Spleen (tissue), 13 donors: ENCODE measurements around the gene HSPB2. TPM values are rescaled to one million over a fixed set of nuclear protein-coding genes. Genes with fewer than 3 reads are reported as not detected.
A peak's percentile ranks its signal among the peaks of the same experiment; 100 is the strongest.

Experiments
- DNase-seq: peaks from one replicate; pipeline ENCODE4 v3.0.0-alpha.2; 2020
- H3K27ac ChIP-seq, 8 donors: fragments of 200-600 bp; sonication (generic) in 7 of 8; 1 replicate in 4 of 8; 2 replicates in 4 of 8; pipeline versions ENCODE4 v1.5.0 to v1.8.0; 2016 to 2021; ENCODE audit warnings: inconsistent platforms in 4 of 8, mild to moderate bottlenecking in 4 of 8, moderate library complexity in 1 of 8
- H3K27me3 ChIP-seq, 7 donors: fragments of 200-600 bp; sonication (generic) in 6 of 7; replicated peaks in 1 of 7; 1 replicate in 4 of 7; 2 replicates in 3 of 7; pipeline versions ENCODE4 v1.5.0 to v1.8.0; 2016 to 2021; ENCODE audit warnings: inconsistent platforms in 3 of 7, mild to moderate bottlenecking in 1 of 7
- H3K36me3 ChIP-seq, 6 donors: fragments of 200-600 bp; sonication (generic) in 5 of 6; 1 replicate in 4 of 6; 2 replicates in 2 of 6; pipeline versions ENCODE4 v1.5.0 to v1.8.0; 2016 to 2021; ENCODE audit warnings: inconsistent platforms in 2 of 6
- H3K4me1 ChIP-seq, 6 donors: fragments of 200-600 bp; sonication (generic) in 5 of 6; 1 replicate in 3 of 6; 2 replicates in 3 of 6; pipeline versions ENCODE4 v1.5.0 to v1.8.0; 2016 to 2021; ENCODE audit warnings: inconsistent platforms in 3 of 6
- H3K4me3 ChIP-seq, 8 donors: fragments of 200-600 bp; sonication (generic) in 7 of 8; 1 replicate in 4 of 8; 2 replicates in 4 of 8; pipeline versions ENCODE4 v1.5.0 to v1.8.0; 2016 to 2021; ENCODE audit warnings: inconsistent platforms in 4 of 8, mild to moderate bottlenecking in 4 of 8, moderate library complexity in 2 of 8
- H3K9me3 ChIP-seq, 8 donors: fragments of 200-600 bp; sonication (generic) in 7 of 8; 1 replicate in 4 of 8; 2 replicates in 4 of 8; pipeline versions ENCODE4 v1.5.0 to v1.8.0; 2016 to 2021; ENCODE audit warnings: inconsistent platforms in 4 of 8
- CTCF ChIP-seq, 11 experiments: fragments of 200-600 bp in 7 of 11; fragments of 450-650 bp in 4 of 11; sonication (generic) in 4 of 11; IDR thresholded peaks in 8 of 11; conservative IDR thresholded peaks in 3 of 11; 1 replicate in 7 of 11; 2 replicates in 4 of 11; pipeline versions ENCODE4 v1.4.0 to v1.8.0; 2016 to 2021; ENCODE audit warnings: antibody characterized with exemption in 11 of 11, inconsistent platforms in 4 of 11, mild to moderate bottlenecking in 1 of 11
- POLR2A ChIP-seq, 3 donors: fragments of 450-650 bp; IDR thresholded peaks; one replicate each; pipeline ENCODE4 v1.5.1; 2017; ENCODE audit warnings: antibody characterized with exemption in 3 of 3, mild to moderate bottlenecking in 1 of 3
- POLR2AphosphoS5 ChIP-seq, 3 donors: sonication (generic); formaldehyde crosslinking; IDR thresholded peaks; one replicate each; pipeline ENCODE4 v1.5.1; 2017; ENCODE audit warnings: antibody characterized with exemption in 3 of 3
- WGBS, 5 donors: extraction: QIAGEN DNeasy Blood & Tissue Kit in 3 of 5; methylation state at CpG; one replicate each; pipeline versions ENCODE4 v1.1.5 to v1.1.7; 2013 to 2018; 5-methylcytosine and 5-hydroxymethylcytosine counted together
- intact Hi-C: fragments of 100-400 bp; cut with DNase I; formaldehyde crosslinking; loops from one replicate; pipeline ENCODE4 v1.15.0; 2023; ENCODE audit warnings: low total_unique reads
- long read RNA-seq, 2 donors: transcript quantifications; one replicate each; lab custom pipeline, GENCODE V29; 2026
- polyA plus RNA-seq, 3 donors: library from polyadenylated mRNA; stranded (reverse); fragments of 200-250 nt; gene quantifications; one replicate each; pipeline ENCODE4 v1.2.1, GENCODE V29; 2013
- total RNA-seq, 7 donors: library from RNA; depleted of rRNA in 3 of 7; stranded (reverse); fragments of >200 nt in 3 of 7; fragmentation: NEBNext Ultra II Directional in 4 of 7; extraction: Animal tissue kit (Norgen Biotek cat#: 25700) in 4 of 7; gene quantifications; one replicate each; pipeline versions ENCODE4 v1.1.0 to v1.2.1, GENCODE V29; 2016 to 2021
- donor health status: healthy with polysubstance abuse.
- donor health status: DM: no; HTN: no; CAD: no; lungs with moderate emphysema.
- donor health status: DM: no; HTN: no; CAD: no.
- donor health status: Bipolar disorder and iron deficiency.
- donor health status: healthy.
- donor health status: DM: no; HTN: no; CAD: no.
- donor health status: DM: yes; HTN: yes; CAD: no.

HSPB2 gene
- total RNA-seq, result 1 to 10 TPM in 3 of 7 donors, under 1 TPM in 2, not detected in 2; 0.60 to 1.9 (median 1.4) TPM
- 1 to 10 TPM; 2.8 to 6.0 (median 3.4) TPM for polyA plus RNA-seq
- long read RNA-seq, donor 1, transcript HSPB2-201 (2 exons, 1,335 nt), result major isoform, 8 of 8 reads
- long read RNA-seq, donor 1, partial matches to known transcripts, result 0 of 8 reads
- long read RNA-seq, donor 1, other reads (novel, unspliced or antisense), result 0 of 8 reads
- long read RNA-seq, donor 2, transcript HSPB2-201 (2 exons, 1,335 nt), result major isoform, 8 of 8 reads
- long read RNA-seq, donor 2, partial matches to known transcripts, result 0 of 8 reads
- long read RNA-seq, donor 2, other reads (novel, unspliced or antisense), result 0 of 8 reads

- intact Hi-C loops, result no loop called here
- Histone ChIP-seq H3K27me3 (peaks cover 0 to 55% (median 25%) of the 10 kb centered on the region in 7 donors), H3K27ac (peak within 1 kb of the TSS; percentile 13 to 85 (median 78)), H3K9me3 (no peaks in the 10 kb centered on the region), H3K36me3 (no peaks in the 10 kb centered on the region), H3K4me3 (peak within 1 kb of the TSS in 6 of 8 donors; percentile 4 to 62 (median 32)), H3K4me1 (no peaks in the 10 kb centered on the region)
- TF ChIP-seq POLR2AphosphoS5 (IDR thresholded peaks at IDR 0.05) (no peak), CTCF (IDR thresholded peaks at IDR 0.05 in 8 of 11, conservative IDR thresholded peaks at IDR 0.05 in 3 of 11) (no peak), POLR2A (IDR thresholded peaks at IDR 0.05) (no peak)
- DNase-seq, result no peak
- 8 to 27% (median 13%) methylated on average over 14 to 26 of the region's 26 CpGs for WGBS, 5 donors
Measured at GRCh38 chr11:111912535-111912934, at the start of gene HSPB2. TSS of gene HSPB2 (plus strand) at chr11:111912734. CDS start at chr11:111912830, 96 bp downstream.

- H3K4me3 ChIP-seq, result peak overlapping the region in 4 of 8 donors; percentile 91 to 98 (median 95)
- H3K27ac ChIP-seq, result peak overlapping the region in 1 of 8 donors; percentile 95
- peaks cover 0 to 45% (median 32%) of the 10 kb centered on the region in 6 donors for H3K36me3 ChIP-seq
- DNase-seq, result no peak
- H3K9me3 ChIP-seq, result no peaks in the 10 kb centered on the region
- WGBS, 5 donors, result 90 to 100% (median 100%) methylated on average over 1 of the region's 1 CpG
- intact Hi-C loops, result no loop called here
- H3K4me1 ChIP-seq, result peaks cover 9 to 38% (median 20%) of the 10 kb centered on the region in 6 donors
- TF ChIP-seq CTCF (IDR thresholded peaks at IDR 0.05 in 8 of 11, conservative IDR thresholded peaks at IDR 0.05 in 3 of 11), result no peak
- no peak for TF ChIP-seq POLR2A (IDR thresholded peaks at IDR 0.05)
- TF ChIP-seq POLR2AphosphoS5 (IDR thresholded peaks at IDR 0.05), result no peak
- H3K27me3 ChIP-seq, result no peaks in the 10 kb centered on the region
Measured at GRCh38 chr11:111870113-111870512, 42.4 kb upstream of the HSPB2 start.

- Histone ChIP-seq H3K9me3 (no peaks in the 10 kb centered on the region), H3K27me3 (no peaks in the 10 kb centered on the region), H3K4me1 (peaks cover 9 to 38% (median 20%) of the 10 kb centered on the region in 6 donors), H3K27ac (peak overlapping the region; percentile 91 to 96 (median 93)), H3K4me3 (peak overlapping the region; percentile 81 to 98 (median 92)), H3K36me3 (peaks cover 0 to 45% (median 30%) of the 10 kb centered on the region in 6 donors)
- no peak for DNase-seq
- no peak for TF ChIP-seq POLR2AphosphoS5 (IDR thresholded peaks at IDR 0.05)
- no peak for TF ChIP-seq POLR2A (IDR thresholded peaks at IDR 0.05)
- no peak for TF ChIP-seq CTCF (IDR thresholded peaks at IDR 0.05 in 8 of 11, conservative IDR thresholded peaks at IDR 0.05 in 3 of 11)
- intact Hi-C loops, result no loop called here
Measured at GRCh38 chr11:111870522-111870885, 42.0 kb upstream of the HSPB2 start.

GRCh38 chr11:111870886-111871692 is 41.4 kb upstream of the HSPB2 start, which contains the start of gene ALG9:
TSS of gene ALG9 (minus strand) at chr11:111871581. CDS start at chr11:111871482, 99 bp downstream.
- no peaks in the 10 kb centered on the region for H3K9me3 ChIP-seq
- peaks cover 0 to 45% (median 29%) of the 10 kb centered on the region in 6 donors for H3K36me3 ChIP-seq
- peaks cover 9 to 38% (median 20%) of the 10 kb centered on the region in 6 donors for H3K4me1 ChIP-seq
- DNase-seq, result peak; percentile 93
- 0 to 1% (median 1%) methylated on average over 30 to 51 of the region's 51 CpGs for WGBS, 5 donors
- peak within 1 kb of the TSS; percentile 91 to 96 (median 93) for H3K27ac ChIP-seq
- no peaks in the 10 kb centered on the region for H3K27me3 ChIP-seq
- peak within 1 kb of the TSS; percentile 81 to 98 (median 92) for H3K4me3 ChIP-seq
- TF ChIP-seq CTCF (IDR thresholded peaks at IDR 0.05 in 8 of 11, conservative IDR thresholded peaks at IDR 0.05 in 3 of 11) (peak in 1 of 11 experiments; percentile 31), POLR2A (IDR thresholded peaks at IDR 0.05) (no peak), POLR2AphosphoS5 (IDR thresholded peaks at IDR 0.05) (peak; percentile 77 to 84 (median 80))
- intact Hi-C loops, result no loop called here
